ENCODE results near the gene DAPP1. TPM values are rescaled to one million over a fixed set of nuclear protein-coding genes. Genes with fewer than 3 reads are reported as not detected.

Gene DAPP1
- polyA plus RNA-seq, 2 of the 4 experiments (the other 2 are of a cell fraction) = 0.03 TPM; not detected in 1

- no peak for DNase-seq (ENCODE audit: low read depth in 1 of 2, low spot score in 1 of 2)
- H3K4me2 ChIP-seq = no peak overlapping the region
- H3K4me3 ChIP-seq = no peak overlapping the region
- ATAC-seq = no peak
- POLR2A ChIA-PET = no interaction called here
- WGBS (ENCODE audit: missing lambda C conversion rate) = 15% methylated on average over 3 of the region's 3 CpGs
- FAIRE-seq = no peak
- H3K27ac ChIP-seq = no peak overlapping the region
- TF ChIP-seq SMC3 (IDR thresholded peaks at IDR 0.05) (no peak), POLR2AphosphoS2 (conservative IDR thresholded peaks at IDR 0.05; ENCODE audit: low read length) (no peak), EHMT2 (IDR thresholded peaks at IDR 0.05; ENCODE audit: low read depth) (no peak), NPAS2 (CRISPR knock-in tag; IDR thresholded peaks at IDR 0.05; ENCODE audit: borderline replicate concordance) (no peak), CHD4 (IDR thresholded peaks at IDR 0.05; ENCODE audit: borderline replicate concordance) (no peak), SREBF2 (IDR thresholded peaks at IDR 0.05) (no peak), ESRRA (IDR thresholded peaks at IDR 0.05; ENCODE audit: borderline replicate concordance, low read length) (no peak), RARB (CRISPR knock-in tag; IDR thresholded peaks at IDR 0.05) (no peak), FOSL2 (IDR thresholded peaks at IDR 0.05) (no peak), FOSL2 (CRISPR knock-in tag; IDR thresholded peaks at IDR 0.05) (no peak), TP53 (CRISPR knock-in tag; IDR thresholded peaks at IDR 0.05) (no peak), GATA3 (IDR thresholded peaks at IDR 0.05; ENCODE audit: borderline replicate concordance) (no peak), NR3C1 (IDR thresholded peaks at IDR 0.05) (no peak), JUNB (IDR thresholded peaks at IDR 0.05) (no peak), JUN (IDR thresholded peaks at IDR 0.05) (no peak), POLR2A (IDR thresholded peaks at IDR 0.05; ENCODE audit: low read length) (no peak), RNF2 (IDR thresholded peaks at IDR 0.05; ENCODE audit: borderline replicate concordance, low read depth) (no peak), HEYL (CRISPR knock-in tag; IDR thresholded peaks at IDR 0.05) (no peak)
- TF ChIP-seq, protein P1, sequence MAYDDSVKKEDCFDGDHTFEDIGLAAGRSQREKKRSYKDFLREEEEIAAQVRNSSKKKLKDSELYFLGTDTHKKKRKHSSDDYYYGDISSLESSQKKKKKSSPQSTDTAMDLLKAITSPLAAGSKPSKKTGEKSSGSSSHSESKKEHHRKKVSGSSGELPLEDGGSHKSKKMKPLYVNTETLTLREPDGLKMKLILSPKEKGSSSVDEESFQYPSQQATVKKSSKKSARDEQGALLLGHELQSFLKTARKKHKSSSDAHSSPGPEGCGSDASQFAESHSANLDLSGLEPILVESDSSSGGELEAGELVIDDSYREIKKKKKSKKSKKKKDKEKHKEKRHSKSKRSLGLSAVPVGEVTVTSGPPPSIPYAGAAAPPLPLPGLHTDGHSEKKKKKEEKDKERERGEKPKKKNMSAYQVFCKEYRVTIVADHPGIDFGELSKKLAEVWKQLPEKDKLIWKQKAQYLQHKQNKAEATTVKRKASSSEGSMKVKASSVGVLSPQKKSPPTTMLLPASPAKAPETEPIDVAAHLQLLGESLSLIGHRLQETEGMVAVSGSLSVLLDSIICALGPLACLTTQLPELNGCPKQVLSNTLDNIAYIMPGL (CRISPR knock-in tag; IDR thresholded peaks at IDR 0.05; ENCODE audit: borderline replicate concordance) = no peak
- TF ChIP-seq, protein P2, sequence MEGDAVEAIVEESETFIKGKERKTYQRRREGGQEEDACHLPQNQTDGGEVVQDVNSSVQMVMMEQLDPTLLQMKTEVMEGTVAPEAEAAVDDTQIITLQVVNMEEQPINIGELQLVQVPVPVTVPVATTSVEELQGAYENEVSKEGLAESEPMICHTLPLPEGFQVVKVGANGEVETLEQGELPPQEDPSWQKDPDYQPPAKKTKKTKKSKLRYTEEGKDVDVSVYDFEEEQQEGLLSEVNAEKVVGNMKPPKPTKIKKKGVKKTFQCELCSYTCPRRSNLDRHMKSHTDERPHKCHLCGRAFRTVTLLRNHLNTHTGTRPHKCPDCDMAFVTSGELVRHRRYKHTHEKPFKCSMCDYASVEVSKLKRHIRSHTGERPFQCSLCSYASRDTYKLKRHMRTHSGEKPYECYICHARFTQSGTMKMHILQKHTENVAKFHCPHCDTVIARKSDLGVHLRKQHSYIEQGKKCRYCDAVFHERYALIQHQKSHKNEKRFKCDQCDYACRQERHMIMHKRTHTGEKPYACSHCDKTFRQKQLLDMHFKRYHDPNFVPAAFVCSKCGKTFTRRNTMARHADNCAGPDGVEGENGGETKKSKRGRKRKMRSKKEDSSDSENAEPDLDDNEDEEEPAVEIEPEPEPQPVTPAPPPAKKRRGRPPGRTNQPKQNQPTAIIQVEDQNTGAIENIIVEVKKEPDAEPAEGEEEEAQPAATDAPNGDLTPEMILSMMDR (IDR thresholded peaks at IDR 0.05) = no peak
- CTCF ChIA-PET = interaction anchor here (1.2 to 3.0 kb wide), 2 partner anchors 14 to 17 kb away, joined by 3 to 7 read pairs; no protein-coding TSS in a partner anchor
- H3K4me1 ChIP-seq = no peaks in the 10 kb centered on the region
- no peaks in the 10 kb centered on the region for H3K9me3 ChIP-seq
These were observed 8.6 kb downstream of the DAPP1 start for GRCh38 chr4:99825272-99825671.

DNA sequence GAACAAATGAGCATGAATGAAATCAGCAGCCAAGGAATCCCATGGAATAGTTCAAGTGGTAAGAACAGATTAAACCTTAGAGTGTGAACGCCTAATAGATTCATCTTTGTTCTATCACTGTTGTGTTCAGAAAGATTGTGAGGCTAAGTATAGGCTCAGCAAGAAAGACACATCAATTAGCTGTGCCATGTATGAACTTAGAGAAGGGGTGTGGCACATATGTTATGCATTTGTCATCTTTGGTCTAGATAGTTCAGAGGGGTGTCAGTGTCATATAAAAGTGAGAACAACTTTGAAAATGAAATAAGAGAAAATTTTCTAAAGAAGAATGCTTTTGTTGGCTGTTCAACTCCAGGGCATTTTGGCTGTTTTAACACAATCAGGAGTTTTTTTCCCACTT is 9.4 kb downstream of the DAPP1 start:
- ATAC-seq (no peak), FAIRE-seq (no peak), DNase-seq (ENCODE audit: low read depth in 1 of 2, low spot score in 1 of 2) (no peak)
- no peak overlapping the region for H3K4me2 ChIP-seq
- TF ChIP-seq SREBF2 (IDR thresholded peaks at IDR 0.05) (no peak), RNF2 (IDR thresholded peaks at IDR 0.05; ENCODE audit: borderline replicate concordance, low read depth) (no peak), EHF (CRISPR knock-in tag; IDR thresholded peaks at IDR 0.05) (no peak)
- TF ChIP-seq, protein P2 (IDR thresholded peaks at IDR 0.05) = no peak
- TF ChIP-seq, protein P1 (CRISPR knock-in tag; IDR thresholded peaks at IDR 0.05; ENCODE audit: borderline replicate concordance) = no peak
- TF ChIP-seq, protein P3, sequence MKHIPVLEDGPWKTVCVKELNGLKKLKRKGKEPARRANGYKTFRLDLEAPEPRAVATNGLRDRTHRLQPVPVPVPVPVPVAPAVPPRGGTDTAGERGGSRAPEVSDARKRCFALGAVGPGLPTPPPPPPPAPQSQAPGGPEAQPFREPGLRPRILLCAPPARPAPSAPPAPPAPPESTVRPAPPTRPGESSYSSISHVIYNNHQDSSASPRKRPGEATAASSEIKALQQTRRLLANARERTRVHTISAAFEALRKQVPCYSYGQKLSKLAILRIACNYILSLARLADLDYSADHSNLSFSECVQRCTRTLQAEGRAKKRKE (CRISPR knock-in tag; IDR thresholded peaks at IDR 0.05; ENCODE audit: low read depth) = no peak
- no peaks in the 10 kb centered on the region for H3K4me1 ChIP-seq
- CTCF ChIA-PET = interaction anchor here (0.7 to 3.0 kb wide), 2 partner anchors 17 to 890 kb away, joined by 3 to 7 read pairs; no protein-coding TSS in a partner anchor
- POLR2A ChIA-PET = no interaction called here
- no peak overlapping the region for H3K4me3 ChIP-seq
- H3K27ac ChIP-seq = no peak overlapping the region
- no peaks in the 10 kb centered on the region for H3K9me3 ChIP-seq
- WGBS (ENCODE audit: missing lambda C conversion rate) = 33% methylated on average over 1 of the region's 1 CpG

All from A549 (cell line).